K562 (cell line): ENCODE data around the gene VDAC1. TPM values are rescaled to one million over a fixed set of nuclear protein-coding genes. Genes with fewer than 3 reads are reported as not detected.
A peak's percentile ranks its signal among the peaks of the same experiment; 100 is the strongest.

Experiments used
- ARID2 ChIP-seq: fragments of 450-650 bp; IDR thresholded peaks from 2 replicates; pipeline ENCODE4 v1.6.1; 2017; ENCODE audit warnings: antibody characterized with exemption, mild to moderate bottlenecking
- CHD4 ChIP-seq: fragments of 200-600 bp; sonication (generic); IDR thresholded peaks from 3 replicates; pipeline ENCODE4 v1.6.1; 2012; ENCODE audit warnings: low read depth, mild to moderate bottlenecking, mixed read lengths, low read length, inconsistent platforms; ENCODE audit not compliant: insufficient read depth, insufficient replicate concordance, poor library complexity, severe bottlenecking
- CREB5 ChIP-seq: fragments of 250-450 bp; sonication (Bioruptor Pico); IDR thresholded peaks from 2 replicates; pipeline ENCODE4 v1.5.0; 2020; ENCODE audit warnings: mild to moderate bottlenecking
- HCFC1 ChIP-seq: IDR thresholded peaks from 2 replicates; pipeline ENCODE4 v1.6.1; 2012; ENCODE audit warnings: low read depth, low read length, improper control_type of control experiment
- HMGXB4 ChIP-seq: sonication (generic); formaldehyde crosslinking; IDR thresholded peaks from 2 replicates; pipeline ENCODE4 v1.8.1; 2023; ENCODE audit warnings: mild to moderate bottlenecking, missing genetic modification reagents
- SAFB ChIP-seq: fragments of 200-400 bp; formaldehyde crosslinking; IDR thresholded peaks from 2 replicates; pipeline ENCODE4 v1.6.1; 2017; ENCODE audit warnings: low read depth, low read length, borderline replicate concordance
- SNIP1 ChIP-seq: fragments of 450-650 bp; IDR thresholded peaks from 2 replicates; pipeline ENCODE4 v1.7.1; 2017; ENCODE audit warnings: low read depth, mild to moderate bottlenecking
- STAT6 ChIP-seq: sonication (generic); formaldehyde crosslinking; IDR thresholded peaks from 2 replicates; pipeline ENCODE4 v1.8.1; 2023; ENCODE audit warnings: mild to moderate bottlenecking, missing genetic modification reagents
- TFE3 ChIP-seq: fragments of 450-650 bp; formaldehyde crosslinking; IDR thresholded peaks from 2 replicates; pipeline ENCODE4 v1.4.0; 2020; ENCODE audit warnings: mild to moderate bottlenecking, mixed read lengths
- USF1 ChIP-seq: sonication (generic); formaldehyde crosslinking; IDR thresholded peaks from 2 replicates; pipeline ENCODE4 v1.9.0; 2022; ENCODE audit warnings: mild to moderate bottlenecking, missing genetic modification reagents
- XRCC5 ChIP-seq: fragments of 200-400 bp; formaldehyde crosslinking; IDR thresholded peaks from 2 replicates; pipeline ENCODE4 v1.6.1; 2017; ENCODE audit warnings: low read depth, mild to moderate bottlenecking, low read length
- ZBTB2 ChIP-seq: fragments of 450-650 bp; IDR thresholded peaks from 2 replicates; pipeline ENCODE4 v1.6.1; 2016; ENCODE audit warnings: antibody characterized with exemption
- ZFPM2 ChIP-seq: fragments of 250-450 bp; sonication (Bioruptor Pico); IDR thresholded peaks from 2 replicates; pipeline ENCODE4 v1.5.1; 2022; ENCODE audit warnings: mild to moderate bottlenecking
- ZNF41 ChIP-seq: fragments of 250-450 bp; sonication (Bioruptor Pico); conservative IDR thresholded peaks from 2 replicates; pipeline ENCODE4 v1.4.0; 2020; ENCODE audit warnings: mild to moderate bottlenecking
- ZNF445 ChIP-seq: fragments of 250-450 bp; sonication (Bioruptor Pico); IDR thresholded peaks from 2 replicates; pipeline ENCODE4 v1.4.0; 2020; ENCODE audit warnings: low read depth, mild to moderate bottlenecking, moderate library complexity
- ZZZ3 ChIP-seq: fragments of 450-650 bp; IDR thresholded peaks from 2 replicates; pipeline ENCODE4 v1.6.1; 2016; ENCODE audit warnings: antibody characterized with exemption, mild to moderate bottlenecking, moderate library complexity
- polyA plus RNA-seq, 8 experiments: library from polyadenylated mRNA; depleted of rRNA in 4 of 8; stranded (reverse) in 5 of 8; unstranded in 3 of 8; fragments of >200 nt; fragmentation: Nextera tagmentation in 2 of 8; fragmentation: Illumina TruSeq in 1 of 8; extraction: Ambion mirVana in 2 of 8; extraction: Trizol in 1 of 8; gene quantifications; 2 replicates each; pipeline versions ENCODE4 v1.2.1 to v1.2.3, GENCODE V29; 2011 to 2014; ENCODE audit warnings: inconsistent platforms in 1 of 8, missing spikeins in 1 of 8
- total RNA-seq, 7 experiments: library from RNA; depleted of rRNA in 6 of 7; stranded (reverse); fragments of >200 nt in 6 of 7; fragmentation: Illumina TruSeq in 2 of 7; extraction: Trizol in 2 of 7; gene quantifications; 2 replicates each; pipeline versions ENCODE4 v1.2.1 to v1.2.3, GENCODE V29; 2011 to 2021; ENCODE audit warnings: low replicate concordance in 1 of 7

The VDAC1 gene
- total and polyA plus RNA-seq, 9 of the 15 experiments (the other 6 are each of a cell fraction or from before 2014, with no cell fraction given): 168 to 366 (median 293) TPM

GRCh38 chr5:133936651-133937015 is 68.1 kb downstream of the VDAC1 start (continued):
- TF ChIP-seq XRCC5 (no peak), SNIP1 (no peak), ZNF41 (CRISPR knock-in tag) (no peak), CREB5 (CRISPR knock-in tag) (no peak), TFE3 (CRISPR knock-in tag) (0 out of 2 replicates have a peak, but pooled peaks have one; percentile 10), ZFPM2 (no peak), ZBTB2 (no peak), STAT6 (CRISPR knock-in tag) (no peak), HCFC1 (no peak), ARID2 (no peak), SAFB (no peak), USF1 (no peak), ZZZ3 (no peak), CHD4 (no peak), ZNF445 (CRISPR knock-in tag) (no peak), HMGXB4 (CRISPR knock-in tag) (no peak)
